GM23248 (cell line): ENCODE data around the gene BTBD16.

Experiments used
- EZH2 ChIP-seq: fragments of 200-600 bp; sonication (generic); IDR thresholded peaks from 2 replicates; pipeline ENCODE4 v1.6.1; 2018; ENCODE audit warnings: antibody characterized with exemption, mild to moderate bottlenecking; ENCODE audit not compliant: insufficient read depth, poor library complexity, severe bottlenecking
- EZH2phosphoT487 ChIP-seq: fragments of 200-600 bp; sonication (generic); IDR thresholded peaks from 2 replicates; pipeline ENCODE4 v1.6.1; 2018; ENCODE audit warnings: antibody characterized with exemption, moderate library complexity, mild to moderate bottlenecking, low read depth; ENCODE audit not compliant: insufficient read depth

DNA sequence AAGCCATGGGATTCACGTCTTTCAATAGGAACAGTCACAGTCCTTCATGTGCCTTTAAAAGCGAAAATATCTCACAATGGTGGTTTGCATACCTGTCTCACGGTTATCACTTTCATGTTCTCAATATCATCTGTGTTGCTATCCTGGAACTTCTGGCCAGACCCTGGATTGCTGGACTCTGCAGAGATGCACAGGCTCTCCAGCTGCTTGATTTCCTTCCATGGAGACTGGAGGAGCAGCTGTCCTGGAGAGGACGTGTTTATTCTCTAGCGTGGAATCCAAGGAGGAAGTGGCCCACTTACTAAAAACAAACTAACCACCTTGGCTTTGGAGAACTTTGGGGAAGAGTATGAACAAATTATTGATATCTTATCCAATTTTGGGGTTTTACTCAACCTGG, 16.5 kb downstream of the BTBD16 start:
- TF ChIP-seq EZH2 (no peak), EZH2phosphoT487 (no peak)
